Epithelial cell of prostate (primary cell): ENCODE results near the gene BGLAP.

Experiments
- DNase-seq: peaks from one replicate; pipeline ENCODE4 v3.0.0-alpha.2; 2011; ENCODE audit warnings: low read depth, low spot score
- H3K27ac ChIP-seq: fragments of 450-650 bp; 2 replicates; pipeline ENCODE4 v1.5.1; 2017; ENCODE audit warnings: mild to moderate bottlenecking

The BGLAP gene

GRCh38 chr1:156251527-156251926 is 9.5 kb downstream of the BGLAP start:
- no peak overlapping the region for H3K27ac ChIP-seq
- no peak for DNase-seq

DNA sequence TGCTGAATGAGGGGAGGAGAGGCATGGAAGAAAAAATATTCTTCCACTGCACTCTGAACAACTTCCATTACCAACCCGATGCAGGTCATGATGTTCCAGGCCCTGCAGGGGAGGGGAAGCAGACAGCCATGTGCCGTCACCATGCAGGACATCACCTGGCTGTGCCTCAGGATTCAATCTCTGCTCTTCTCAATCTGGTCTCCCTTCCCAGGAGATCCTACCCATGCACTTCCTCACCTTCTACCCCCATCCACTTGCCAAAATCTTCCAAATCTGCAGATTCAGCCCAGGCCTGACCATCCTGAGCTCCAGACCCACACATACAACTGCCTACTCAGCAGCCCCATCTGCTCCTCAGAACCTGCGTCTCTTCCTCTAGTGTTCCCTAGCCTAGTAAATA is 11.7 kb downstream of the BGLAP start:
- no peak for DNase-seq
- no peak overlapping the region for H3K27ac ChIP-seq

GRCh38 chr1:156257711-156258110 is 15.7 kb downstream of the BGLAP start:
- H3K27ac ChIP-seq, result no peak overlapping the region

DNA sequence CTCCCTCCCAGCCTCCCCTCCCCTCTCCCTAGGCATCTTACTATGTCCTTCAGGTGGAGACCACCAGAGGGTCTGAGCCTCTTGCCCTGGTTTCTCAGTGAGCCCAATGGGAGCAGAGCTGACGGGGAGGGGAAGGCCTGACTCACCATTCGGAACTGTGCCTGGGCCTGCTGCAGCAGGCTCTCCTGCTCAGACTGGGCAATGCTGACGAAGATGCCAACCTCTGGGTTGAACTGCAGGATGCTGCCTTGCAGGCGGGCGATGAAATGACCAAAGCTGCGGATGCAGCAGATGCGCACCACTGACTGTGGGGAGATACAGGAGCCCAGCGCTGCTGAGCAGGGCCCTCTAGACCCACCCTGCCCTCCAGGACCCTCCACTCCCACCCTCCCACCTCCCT is 16.9 kb downstream of the BGLAP start:
- peak; percentile 51 for DNase-seq
- peak overlapping the region; percentile 10 for H3K27ac ChIP-seq

More at GRCh38 chr1:156257711-156258110, 15.7 kb downstream of the BGLAP start:
- no peak for DNase-seq

DNA sequence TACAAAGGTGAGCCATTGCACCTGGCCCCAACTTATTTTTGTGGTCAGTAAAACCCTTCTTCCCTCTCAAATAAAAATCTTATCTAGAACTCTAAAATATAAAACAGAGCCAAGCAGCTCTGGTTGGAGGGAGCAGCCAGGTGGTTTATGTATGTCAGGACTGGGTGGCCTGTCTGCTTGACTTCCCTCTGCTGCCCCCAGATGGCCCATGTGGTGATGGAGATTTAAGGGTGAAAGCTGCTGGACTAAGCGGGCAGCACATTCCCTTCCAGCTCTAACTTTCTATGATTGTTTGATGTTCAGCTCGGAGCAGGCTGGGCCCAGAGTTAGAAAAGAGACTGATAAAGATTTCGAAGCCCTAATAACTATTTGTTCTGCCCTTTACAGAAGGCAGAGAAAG is 17.8 kb downstream of the BGLAP start:
- no peak overlapping the region for H3K27ac ChIP-seq
- no peak for DNase-seq

DNA sequence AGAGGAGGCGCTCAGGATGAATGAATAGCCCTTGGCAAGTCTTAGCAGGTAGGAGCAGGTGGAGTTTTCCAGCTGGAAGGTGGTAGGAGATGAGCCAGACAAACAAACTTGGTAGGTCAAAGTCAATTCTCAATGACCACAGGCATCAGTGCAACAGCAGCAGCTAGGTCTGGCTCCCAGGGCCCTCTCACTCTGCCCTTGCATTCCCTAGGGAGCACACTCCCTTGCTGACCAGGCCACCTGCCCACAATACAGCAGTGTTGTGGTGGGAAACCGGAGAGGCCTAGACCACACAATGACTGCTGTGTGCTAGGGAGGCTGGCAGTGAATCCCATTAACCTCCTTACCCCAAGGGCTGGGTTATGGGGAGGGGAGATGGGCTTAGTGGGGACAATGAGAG is 18.9 kb downstream of the BGLAP start:
- peak overlapping the region; percentile 9 for H3K27ac ChIP-seq
- no peak for DNase-seq

DNA sequence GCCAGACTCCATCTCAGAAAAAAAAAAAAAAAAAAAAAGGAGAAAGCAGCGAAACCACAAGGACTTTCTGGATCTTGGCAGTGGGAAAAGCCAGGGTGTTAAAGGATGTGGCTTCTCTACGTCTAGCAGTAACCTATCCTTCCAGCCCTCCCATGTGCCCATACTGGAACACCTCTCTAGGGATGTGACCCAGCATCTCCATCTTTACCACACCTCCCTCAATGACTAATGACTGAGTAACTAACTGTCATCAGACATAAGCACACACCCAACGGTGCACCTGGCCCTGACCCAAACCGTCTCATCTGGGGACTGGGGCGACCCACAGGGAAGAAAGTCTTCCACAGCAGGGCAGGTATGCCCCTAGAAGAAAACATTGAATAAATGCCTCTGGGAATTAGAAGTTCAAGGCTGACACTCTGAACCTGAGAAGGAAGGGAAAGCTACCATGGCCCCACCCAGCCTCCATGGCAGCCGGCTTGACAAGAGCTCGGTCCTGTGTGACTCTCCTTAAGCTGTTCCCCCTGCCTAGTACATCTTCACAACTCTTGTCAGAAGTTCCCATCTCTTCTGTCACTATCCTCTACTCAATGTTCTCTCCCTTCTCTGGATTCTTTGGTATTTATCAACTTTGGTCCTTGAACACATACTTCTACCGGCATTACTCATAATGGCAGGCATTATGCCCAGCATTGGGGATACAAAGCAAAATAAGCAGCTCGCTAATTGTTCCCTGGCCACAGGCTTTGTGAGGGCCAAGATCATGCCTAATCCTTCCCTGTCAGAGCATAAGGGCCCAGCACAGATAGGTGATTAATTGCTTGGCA is 20.7 kb downstream of the BGLAP start:
- DNase-seq, result peak; percentile 58
- H3K27ac ChIP-seq, result peak overlapping the region; percentile 87

- DNase-seq, result no peak
- H3K27ac ChIP-seq, result peak overlapping the region; percentile 87
Measured at GRCh38 chr1:156263288-156263655, 21.3 kb downstream of the BGLAP start.

- no peak for DNase-seq
- no peak overlapping the region for H3K27ac ChIP-seq
Measured at GRCh38 chr1:156266051-156266450, 24.1 kb downstream of the BGLAP start.

- H3K27ac ChIP-seq, result no peak overlapping the region
- no peak for DNase-seq
Measured at GRCh38 chr1:156268336-156268735, 26.4 kb downstream of the BGLAP start.

GRCh38 chr1:156270314-156270713 is 28.3 kb downstream of the BGLAP start:
- H3K27ac ChIP-seq, result peak overlapping the region; percentile 38
- DNase-seq, result no peak

GRCh38 chr1:156276532-156276931 is 34.5 kb downstream of the BGLAP start:
- DNase-seq, result no peak
- H3K27ac ChIP-seq, result no peak overlapping the region

DNA sequence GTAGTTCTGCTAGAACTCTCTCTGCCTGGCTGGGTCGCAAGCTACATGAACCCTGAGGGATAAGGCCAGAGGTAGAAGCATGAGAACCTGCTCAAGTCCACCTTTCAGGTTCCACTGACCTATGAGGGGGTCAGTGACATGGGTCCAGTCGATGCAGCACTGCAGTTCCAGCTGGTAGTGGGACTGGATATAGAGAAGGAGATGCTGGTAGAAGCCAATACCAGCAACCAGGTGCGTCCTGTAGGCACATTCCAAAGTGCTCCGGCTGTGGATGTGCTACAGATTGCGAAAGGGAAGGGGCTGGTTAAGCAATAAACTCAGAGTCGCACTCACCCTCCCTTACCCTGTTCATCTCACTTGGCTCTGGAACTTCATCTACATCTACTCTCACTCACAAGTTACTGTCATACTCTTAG is 35.0 kb downstream of the BGLAP start:
- no peak for DNase-seq
- H3K27ac ChIP-seq, result no peak overlapping the region

GRCh38 chr1:156279837-156280236 is 37.9 kb downstream of the BGLAP start:
- no peak for DNase-seq
- H3K27ac ChIP-seq, result no peak overlapping the region

DNA sequence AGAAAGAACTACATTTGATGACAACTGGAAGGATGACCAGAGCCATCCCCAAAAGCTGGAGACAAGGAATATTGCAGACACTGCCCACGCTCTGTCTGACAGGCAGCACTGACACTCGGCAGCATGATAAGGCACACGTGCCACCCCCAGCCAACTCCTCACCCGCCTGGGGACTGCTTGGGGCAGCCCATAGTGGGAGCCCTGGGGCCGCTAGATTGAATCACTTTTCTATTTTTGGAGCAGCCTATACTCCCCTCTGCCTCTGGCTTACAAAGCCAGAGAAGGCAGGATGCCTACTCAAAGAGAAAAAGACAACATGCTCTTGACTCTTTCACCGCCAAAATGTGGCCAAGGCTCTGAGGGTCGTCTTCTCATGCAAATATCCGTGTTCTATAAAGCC is 39.3 kb downstream of the BGLAP start:
- DNase-seq, result no peak
- peak overlapping the region; percentile 87 for H3K27ac ChIP-seq

DNA sequence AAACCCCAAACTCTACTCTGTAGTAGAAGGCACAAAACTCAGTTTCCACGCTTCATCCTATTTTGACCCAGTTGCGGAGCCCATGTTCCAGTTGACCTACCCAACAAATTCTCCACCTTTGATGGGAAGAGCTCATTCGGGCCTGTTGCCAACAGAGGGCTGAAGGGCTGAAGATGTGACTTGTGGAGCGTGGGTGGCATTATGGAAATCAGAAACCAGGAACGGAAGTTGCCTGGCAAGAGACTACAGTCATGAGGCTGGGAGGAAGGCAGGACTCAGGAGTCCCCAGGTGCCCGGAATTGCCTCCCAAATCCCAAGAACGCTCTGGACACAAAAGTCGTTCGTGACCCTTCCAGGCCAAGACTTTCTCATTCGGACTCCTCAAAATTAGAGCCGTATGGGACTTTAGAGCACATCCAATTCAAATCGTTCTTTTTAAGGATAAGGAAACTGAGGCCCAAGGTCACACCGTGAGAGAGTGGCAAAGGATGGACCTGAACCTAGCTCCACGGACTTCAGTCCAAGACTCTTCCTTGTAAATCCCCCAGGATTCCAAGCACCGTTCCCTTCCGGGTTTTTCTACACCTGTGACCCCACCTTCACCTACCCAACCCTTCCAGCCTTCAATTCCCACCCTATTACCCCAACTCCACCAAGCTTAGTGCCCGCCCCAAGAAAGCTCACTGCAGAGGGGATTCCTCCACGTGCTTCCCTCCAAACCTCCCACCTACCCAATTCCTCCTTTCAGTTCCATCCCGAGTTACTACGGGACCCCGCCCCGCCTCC is 39.9 kb downstream of the BGLAP start:
- no peak for DNase-seq

GRCh38 chr1:156282479-156283222 is 40.7 kb downstream of the BGLAP start, which contains the start of gene SMG5:
Gene SMG5, minus strand, starts transcription at chr1:156282825. Its CDS starts 145 bp downstream, at chr1:156282680.
- peak within 1 kb of the TSS; percentile 87 for H3K27ac ChIP-seq
- peak; percentile 97 for DNase-seq

More for the DNA sequence above, 39.9 kb downstream of the BGLAP start:
- peak overlapping the region; percentile 87 for H3K27ac ChIP-seq

GRCh38 chr1:156283521-156283920 is 41.5 kb downstream of the BGLAP start:
- peak overlapping the region; percentile 87 for H3K27ac ChIP-seq

DNA sequence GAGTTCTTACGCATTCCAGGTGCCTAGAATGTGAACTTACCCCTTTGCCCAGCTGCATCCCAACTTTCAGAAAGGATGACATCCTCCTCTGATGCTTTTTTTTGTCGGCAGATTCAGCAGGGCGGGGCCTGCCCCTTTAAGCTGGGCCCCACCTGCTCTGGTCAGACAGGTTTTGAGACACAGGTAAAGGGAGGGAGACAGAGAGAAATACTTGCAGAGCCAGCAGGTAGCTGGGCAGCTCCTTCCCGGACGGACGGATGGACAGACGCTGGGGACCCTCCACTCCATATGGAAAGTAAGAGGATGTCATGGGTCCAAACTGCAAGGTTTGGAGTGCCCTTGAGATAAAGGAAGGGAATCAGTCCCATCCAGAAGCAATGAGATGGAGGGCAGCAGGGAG is 42.1 kb downstream of the BGLAP start, which contains the start of gene TMEM79:
Gene TMEM79, plus strand, starts transcription at position 214 of the 400 bp plus-strand sequence. CDS start 902 bp downstream, outside the sequence.
- DNase-seq, result no peak
- peak within 1 kb of the TSS; percentile 87 for H3K27ac ChIP-seq

More at GRCh38 chr1:156283521-156283920, 41.5 kb downstream of the BGLAP start:
- DNase-seq, result no peak

DNA sequence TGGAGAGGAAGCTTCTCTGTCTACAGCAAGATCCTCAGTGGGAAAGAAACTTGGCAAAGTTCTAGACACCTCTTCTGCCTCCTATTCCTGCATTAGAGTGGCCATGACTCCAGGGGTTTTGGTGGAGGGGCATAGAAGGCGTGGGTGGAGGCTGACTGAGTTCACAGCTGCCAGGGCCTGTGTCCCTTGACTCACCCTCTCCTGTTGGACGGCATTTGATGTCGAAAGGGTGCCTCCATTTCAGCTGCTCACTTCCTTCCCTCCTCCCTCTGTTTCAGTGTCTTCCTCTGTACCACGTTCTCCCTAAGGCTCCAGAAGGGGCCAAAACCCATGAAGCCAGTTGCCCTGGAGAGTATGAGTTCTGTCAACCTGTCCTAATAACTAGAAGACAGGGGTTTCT is 42.8 kb downstream of the BGLAP start:
- peak overlapping the region; percentile 87 for H3K27ac ChIP-seq
- DNase-seq, result no peak
